H9 (cell line): ENCODE data around the gene SLC2A11. TPM values are rescaled to one million over a fixed set of nuclear protein-coding genes. Genes with fewer than 3 reads are reported as not detected.

ENCODE experiments used
- DNase-seq: peaks from one replicate; pipeline ENCODE4 v3.0.0-alpha.2; 2017
- H2AFZ ChIP-seq: one replicate; pipeline ENCODE4 v1.6.1; 2013; ENCODE audit warnings: mild to moderate bottlenecking, low read length, control low read depth, moderate library complexity
- H2AK5ac ChIP-seq: 2 replicates; pipeline ENCODE4 v1.6.1; 2013; ENCODE audit warnings: low read length, control low read depth, mixed read lengths; ENCODE audit not compliant: insufficient read length
- H2BK120ac ChIP-seq: one replicate; pipeline ENCODE4 v1.6.1; 2013; ENCODE audit warnings: low read depth, mild to moderate bottlenecking, low read length, control low read depth, inconsistent platforms; ENCODE audit not compliant: poor library complexity, severe bottlenecking
- H2BK12ac ChIP-seq: 2 replicates; pipeline ENCODE4 v1.6.1; 2013; ENCODE audit warnings: low read length, control low read depth, mixed read lengths, low read depth; ENCODE audit not compliant: insufficient read length
- H2BK15ac ChIP-seq: 2 replicates; pipeline ENCODE4 v1.6.1; 2013; ENCODE audit warnings: low read depth, low read length, control low read depth
- H2BK20ac ChIP-seq: one replicate; pipeline ENCODE4 v1.6.1; 2013; ENCODE audit warnings: low read depth, mild to moderate bottlenecking, low read length, control low read depth, inconsistent platforms; ENCODE audit not compliant: poor library complexity, severe bottlenecking
- H2BK5ac ChIP-seq: 2 replicates; pipeline ENCODE4 v1.6.1; 2013; ENCODE audit warnings: low read length, control low read depth, mixed read lengths; ENCODE audit not compliant: insufficient read length
- H3K14ac ChIP-seq: 2 replicates; pipeline ENCODE4 v1.6.1; 2013; ENCODE audit warnings: low read length, control low read depth; ENCODE audit not compliant: insufficient read depth
- H3K18ac ChIP-seq: 2 replicates; pipeline ENCODE4 v1.6.1; 2013; ENCODE audit warnings: low read depth, mild to moderate bottlenecking, mixed read lengths, low read length, control low read depth; ENCODE audit not compliant: insufficient read length
- H3K23ac ChIP-seq: 2 replicates; pipeline ENCODE4 v1.6.1; 2013; ENCODE audit warnings: low read length, control low read depth, mixed read lengths, low read depth; ENCODE audit not compliant: insufficient read length
- H3K23me2 ChIP-seq: 2 replicates; pipeline ENCODE4 v1.6.1; 2013; ENCODE audit warnings: low read depth, mild to moderate bottlenecking, mixed read lengths, low read length, control low read depth; ENCODE audit not compliant: insufficient read length, poor library complexity, severe bottlenecking
- H3K27ac ChIP-seq: 2 replicates; pipeline ENCODE4 v1.5.1; 2013; ENCODE audit warnings: low read length, control low read depth, mixed read lengths, low read depth; ENCODE audit not compliant: insufficient read length
- H3K27me3 ChIP-seq: 2 replicates; pipeline ENCODE4 v1.6.1; 2013; ENCODE audit warnings: low read length, control low read depth, inconsistent platforms; ENCODE audit not compliant: insufficient read depth
- H3K4ac ChIP-seq: 2 replicates; pipeline ENCODE4 v1.6.1; 2013; ENCODE audit warnings: low read depth, mild to moderate bottlenecking, control low read depth, inconsistent platforms, low read length, moderate library complexity
- H3K4me1 ChIP-seq: 2 replicates; pipeline ENCODE4 v1.6.1; 2013; ENCODE audit warnings: low read length, control low read depth, inconsistent platforms; ENCODE audit not compliant: insufficient read depth
- H3K4me2 ChIP-seq: 2 replicates; pipeline ENCODE4 v1.6.1; 2013; ENCODE audit warnings: low read length, control low read depth, mixed read lengths; ENCODE audit not compliant: insufficient read length, insufficient read depth
- H3K56ac ChIP-seq: 2 replicates; pipeline ENCODE4 v1.6.1; 2013; ENCODE audit warnings: low read depth, mild to moderate bottlenecking, mixed read lengths, low read length, control low read depth; ENCODE audit not compliant: insufficient read length
- H3K79me1 ChIP-seq: 2 replicates; pipeline ENCODE4 v1.6.1; 2013; ENCODE audit warnings: low read depth, mild to moderate bottlenecking, moderate library complexity, low read length, control low read depth, inconsistent platforms; ENCODE audit not compliant: insufficient read depth, poor library complexity, severe bottlenecking
- H3K79me2 ChIP-seq: 2 replicates; pipeline ENCODE4 v1.6.1; 2013; ENCODE audit warnings: low read length, control low read depth, inconsistent platforms; ENCODE audit not compliant: insufficient read depth
- H3K9ac ChIP-seq: 2 replicates; pipeline ENCODE4 v1.6.1; 2013; ENCODE audit warnings: low read length, control low read depth, mixed read lengths; ENCODE audit not compliant: insufficient read length; ENCODE audit errors: extremely low read depth
- H3K9me3 ChIP-seq: one replicate; pipeline ENCODE4 v1.6.1; 2013; ENCODE audit warnings: low read depth, low read length, inconsistent platforms; ENCODE audit not compliant: control insufficient read depth
- H3T11ph ChIP-seq: one replicate; pipeline ENCODE4 v1.6.1; 2013; ENCODE audit warnings: mild to moderate bottlenecking, low read length, control low read depth, inconsistent platforms
- H4K20me1 ChIP-seq: one replicate; pipeline ENCODE4 v1.6.1; 2013; ENCODE audit not compliant: control insufficient read depth, insufficient read length, insufficient read depth
- H4K5ac ChIP-seq: 2 replicates; pipeline ENCODE4 v1.6.1; 2013; ENCODE audit warnings: low read depth, mild to moderate bottlenecking, mixed read lengths, low read length, control low read depth; ENCODE audit not compliant: insufficient read length
- H4K8ac ChIP-seq: replicated peaks from 2 replicates; pipeline ENCODE4 v1.6.1; 2013; ENCODE audit warnings: low read length, control low read depth, mixed read lengths, low read depth; ENCODE audit not compliant: insufficient read length
- H4K91ac ChIP-seq: 2 replicates; pipeline ENCODE4 v1.6.1; 2013; ENCODE audit warnings: low read depth, mild to moderate bottlenecking, moderate library complexity, mixed read lengths, low read length, control low read depth; ENCODE audit not compliant: insufficient read length
- H3K27ac Mint-ChIP-seq, 3 experiments: 2 replicates in 2 of 3; 3 replicates in 1 of 3; pipeline ENCODE4 v1.8.0; 2020 to 2021; ENCODE audit warnings: mixed read lengths in 3 of 3, mild to moderate bottlenecking in 1 of 3, moderate library complexity in 1 of 3
- H3K27me3 Mint-ChIP-seq: 2 replicates; pipeline ENCODE4 v1.8.0; 2021; ENCODE audit warnings: low read depth, mild to moderate bottlenecking, moderate library complexity, mixed read lengths
- H3K36me3 Mint-ChIP-seq, 3 experiments: 2 replicates in 2 of 3; 3 replicates in 1 of 3; pipeline ENCODE4 v1.8.0; 2020 to 2021; ENCODE audit warnings: low read depth in 3 of 3, mixed read lengths in 3 of 3; ENCODE audit not compliant: insufficient read depth in 1 of 3
- H3K4me1 Mint-ChIP-seq, 2 experiments: 2 replicates each; pipeline ENCODE4 v1.8.0; 2020; ENCODE audit warnings: mixed read lengths in 2 of 2
- H3K4me3 Mint-ChIP-seq, 2 experiments: 2 replicates in 1 of 2; 3 replicates in 1 of 2; pipeline ENCODE4 v1.8.0; 2020 to 2021; ENCODE audit warnings: mild to moderate bottlenecking in 2 of 2, mixed read lengths in 2 of 2, moderate library complexity in 1 of 2
- H3K9me3 Mint-ChIP-seq, 2 experiments: 2 replicates in 1 of 2; 3 replicates in 1 of 2; pipeline ENCODE4 v1.8.0; 2020; ENCODE audit warnings: mild to moderate bottlenecking in 2 of 2, mixed read lengths in 2 of 2, moderate library complexity in 1 of 2
- CTCF ChIP-seq: fragments of 200-600 bp; sonication (generic); conservative IDR thresholded peaks from 3 replicates; pipeline ENCODE4 v1.8.0; 2021; ENCODE audit warnings: antibody characterized with exemption, mild to moderate bottlenecking
- WGBS: extraction: QIAGEN DNeasy Blood & Tissue Kit; methylation state at CpG from one replicate; pipeline ENCODE4 v1.1.7; 2013; ENCODE audit warnings: missing lambda C conversion rate, low lambda C conversion rate, mixed read lengths; ENCODE audit not compliant: insufficient read length; ENCODE audit errors: extremely low coverage; 5-methylcytosine and 5-hydroxymethylcytosine counted together
- total RNA-seq: library from RNA; stranded (reverse); gene quantifications from 2 replicates; pipeline ENCODE4 v1.2.1, GENCODE V29; 2021

The SLC2A11 gene
- total RNA-seq, 1 experiment from 2014 or later = 15.0 TPM

- H3K18ac ChIP-seq = no peak overlapping the region
- H4K8ac ChIP-seq = no peak overlapping the region
- no peak overlapping the region for H3K4me2 ChIP-seq
- no peak overlapping the region for H3K4ac ChIP-seq
- Mint-ChIP-seq H3K4me1 (peaks cover 35 to 52% of the 10 kb centered on the region in 2 experiments), H3K27me3 (peaks cover 29% of the 10 kb centered on the region), H3K4me3 (no peak overlapping the region), H3K36me3 (no peaks in the 10 kb centered on the region), H3K9me3 (no peaks in the 10 kb centered on the region; a peak in 2 of 5 replicates), H3K27ac (no peak overlapping the region)
- H3K27me3 ChIP-seq = no peaks in the 10 kb centered on the region; the same call in 1 of the 2 replicates
- H3K23me2 ChIP-seq = no peaks in the 10 kb centered on the region
- H4K91ac ChIP-seq = no peak overlapping the region
- H3K27ac ChIP-seq = no peak overlapping the region
- no peak overlapping the region for H3K56ac ChIP-seq
- H3K23ac ChIP-seq = no peak overlapping the region
- no peak overlapping the region for H3K9ac ChIP-seq
- no peak overlapping the region for H3K14ac ChIP-seq
- no peaks in the 10 kb centered on the region for H3K9me3 ChIP-seq
- H2BK120ac ChIP-seq = no peak overlapping the region
- H4K20me1 ChIP-seq = no peaks in the 10 kb centered on the region
- no peak overlapping the region for H2AK5ac ChIP-seq
- H3K79me1 ChIP-seq = no peaks in the 10 kb centered on the region
- no peak overlapping the region for H3T11ph ChIP-seq
- H2BK5ac ChIP-seq = no peak overlapping the region
- no peak overlapping the region for H2BK15ac ChIP-seq
- H2BK12ac ChIP-seq = no peak overlapping the region
- H4K5ac ChIP-seq = no peak overlapping the region
- WGBS = no CpG with 5 or more reads among the region's 8 CpGs
- no peak for TF ChIP-seq CTCF
- no peak for DNase-seq
- no peaks in the 10 kb centered on the region; the same call in 1 of the 2 replicates for H3K4me1 ChIP-seq
- no peak overlapping the region for H2AFZ ChIP-seq
- H3K79me2 ChIP-seq = no peaks in the 10 kb centered on the region
- H2BK20ac ChIP-seq = no peak overlapping the region
Observed at GRCh38 chr22:23844739-23845202, 12.9 kb upstream of the SLC2A11 start.
